Measurements from ENCODE around the gene RHBDL3. TPM values are rescaled to one million over a fixed set of nuclear protein-coding genes. Genes with fewer than 3 reads are reported as not detected.
A peak's percentile ranks its signal among the peaks of the same experiment; 100 is the strongest.

Gene RHBDL3
- total RNA-seq, 1 experiment from 2014 or later, result 13.2 TPM

DNA sequence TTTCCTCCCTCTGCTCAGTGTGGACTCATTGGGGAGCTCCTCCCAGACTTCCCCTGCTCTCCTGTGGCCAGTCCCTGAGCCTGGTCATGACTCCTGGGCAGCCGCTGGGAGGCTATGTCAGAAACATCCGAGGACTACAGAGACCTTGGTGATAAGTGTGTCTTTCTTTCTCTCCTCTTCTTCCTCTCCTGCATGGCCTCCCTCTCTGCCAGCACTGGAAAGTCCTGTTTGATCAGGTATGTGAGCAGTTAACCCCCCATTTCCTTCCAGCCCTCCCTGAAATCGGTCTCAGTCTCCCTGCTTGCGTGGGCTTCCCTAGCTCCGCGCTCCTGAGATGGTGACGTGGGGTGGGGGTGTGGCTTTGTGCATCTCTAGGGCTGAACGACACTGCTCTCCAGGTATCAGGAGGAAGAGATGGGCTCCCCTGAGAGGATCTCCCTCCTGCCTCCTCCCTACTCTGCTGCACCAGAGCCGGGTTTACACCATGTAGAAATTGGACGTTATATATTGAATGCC, 2.1 kb downstream of the RHBDL3 start:
- POLR2A ChIA-PET, result interaction anchor here (1.3 kb wide), 1 partner anchor 12 kb away, joined by 3 read pairs; no protein-coding TSS in a partner anchor
- ATAC-seq (peak; percentile 30), DNase-seq (ENCODE audit: low spot score) (peak; percentile 35)
- Mint-ChIP-seq H3K27ac (no peak overlapping the region), H3K4me3 (peak overlapping the region; percentile 66), H3K9me3 (no peaks in the 10 kb centered on the region), H3K27me3 (ENCODE audit: low read depth) (peaks cover 39% of the 10 kb centered on the region), H3K36me3 (no peaks in the 10 kb centered on the region), H3K4me1 (peaks cover 52% of the 10 kb centered on the region)
- CTCF ChIA-PET, result interaction anchor here (0.9 to 2.7 kb wide), 8 partner anchors 9 to 176 kb away, joined by 3 to 23 read pairs (median 4); partner anchors contain the start of gene PSMD11
- TF ChIP-seq, protein P1, sequence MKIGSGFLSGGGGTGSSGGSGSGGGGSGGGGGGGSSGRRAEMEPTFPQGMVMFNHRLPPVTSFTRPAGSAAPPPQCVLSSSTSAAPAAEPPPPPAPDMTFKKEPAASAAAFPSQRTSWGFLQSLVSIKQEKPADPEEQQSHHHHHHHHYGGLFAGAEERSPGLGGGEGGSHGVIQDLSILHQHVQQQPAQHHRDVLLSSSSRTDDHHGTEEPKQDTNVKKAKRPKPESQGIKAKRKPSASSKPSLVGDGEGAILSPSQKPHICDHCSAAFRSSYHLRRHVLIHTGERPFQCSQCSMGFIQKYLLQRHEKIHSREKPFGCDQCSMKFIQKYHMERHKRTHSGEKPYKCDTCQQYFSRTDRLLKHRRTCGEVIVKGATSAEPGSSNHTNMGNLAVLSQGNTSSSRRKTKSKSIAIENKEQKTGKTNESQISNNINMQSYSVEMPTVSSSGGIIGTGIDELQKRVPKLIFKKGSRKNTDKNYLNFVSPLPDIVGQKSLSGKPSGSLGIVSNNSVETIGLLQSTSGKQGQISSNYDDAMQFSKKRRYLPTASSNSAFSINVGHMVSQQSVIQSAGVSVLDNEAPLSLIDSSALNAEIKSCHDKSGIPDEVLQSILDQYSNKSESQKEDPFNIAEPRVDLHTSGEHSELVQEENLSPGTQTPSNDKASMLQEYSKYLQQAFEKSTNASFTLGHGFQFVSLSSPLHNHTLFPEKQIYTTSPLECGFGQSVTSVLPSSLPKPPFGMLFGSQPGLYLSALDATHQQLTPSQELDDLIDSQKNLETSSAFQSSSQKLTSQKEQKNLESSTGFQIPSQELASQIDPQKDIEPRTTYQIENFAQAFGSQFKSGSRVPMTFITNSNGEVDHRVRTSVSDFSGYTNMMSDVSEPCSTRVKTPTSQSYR (CRISPR knock-in tag; IDR thresholded peaks at IDR 0.05), result no peak
- TF ChIP-seq AR (CRISPR knock-in tag; IDR thresholded peaks at IDR 0.05) (no peak), ZNF219 (CRISPR knock-in tag; IDR thresholded peaks at IDR 0.05; ENCODE audit: borderline replicate concordance) (no peak), USF2 (CRISPR knock-in tag; IDR thresholded peaks at IDR 0.05) (no peak), USF1 (CRISPR knock-in tag; IDR thresholded peaks at IDR 0.05) (no peak), PRDM15 (CRISPR knock-in tag; IDR thresholded peaks at IDR 0.05) (no peak)

- DNase-seq (ENCODE audit: low spot score) (no peak), ATAC-seq (no peak)
- H3K4me3 Mint-ChIP-seq, result no peak overlapping the region
- peaks cover 51% of the 10 kb centered on the region for H3K4me1 Mint-ChIP-seq
- ChIA-PET POLR2A (interaction anchor here (0.9 kb wide), 1 partner anchor 35 kb away, joined by 3 read pairs; no protein-coding TSS in a partner anchor), CTCF (no interaction called here)
- peaks cover 32% of the 10 kb centered on the region for H3K27me3 Mint-ChIP-seq (ENCODE audit: low read depth)
- no peak overlapping the region for H3K27ac Mint-ChIP-seq
- H3K9me3 Mint-ChIP-seq, result no peaks in the 10 kb centered on the region
- no peaks in the 10 kb centered on the region for H3K36me3 Mint-ChIP-seq
- TF ChIP-seq, protein P2, sequence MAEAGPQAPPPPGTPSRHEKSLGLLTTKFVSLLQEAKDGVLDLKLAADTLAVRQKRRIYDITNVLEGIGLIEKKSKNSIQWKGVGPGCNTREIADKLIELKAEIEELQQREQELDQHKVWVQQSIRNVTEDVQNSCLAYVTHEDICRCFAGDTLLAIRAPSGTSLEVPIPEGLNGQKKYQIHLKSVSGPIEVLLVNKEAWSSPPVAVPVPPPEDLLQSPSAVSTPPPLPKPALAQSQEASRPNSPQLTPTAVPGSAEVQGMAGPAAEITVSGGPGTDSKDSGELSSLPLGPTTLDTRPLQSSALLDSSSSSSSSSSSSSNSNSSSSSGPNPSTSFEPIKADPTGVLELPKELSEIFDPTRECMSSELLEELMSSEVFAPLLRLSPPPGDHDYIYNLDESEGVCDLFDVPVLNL (CRISPR knock-in tag; IDR thresholded peaks at IDR 0.05; ENCODE audit: borderline replicate concordance, low read depth), result no peak
- TF ChIP-seq ZNF512 (CRISPR knock-in tag; IDR thresholded peaks at IDR 0.05; ENCODE audit: borderline replicate concordance) (no peak), GRHL2 (CRISPR knock-in tag; IDR thresholded peaks at IDR 0.05; ENCODE audit: insufficient replicate concordance, severe bottlenecking) (no peak), RELA (CRISPR knock-in tag; IDR thresholded peaks at IDR 0.05; ENCODE audit: borderline replicate concordance) (no peak), ZNF138 (CRISPR knock-in tag; conservative IDR thresholded peaks at IDR 0.05) (no peak), USF2 (CRISPR knock-in tag; IDR thresholded peaks at IDR 0.05) (no peak)
- TF ChIP-seq, protein P3, sequence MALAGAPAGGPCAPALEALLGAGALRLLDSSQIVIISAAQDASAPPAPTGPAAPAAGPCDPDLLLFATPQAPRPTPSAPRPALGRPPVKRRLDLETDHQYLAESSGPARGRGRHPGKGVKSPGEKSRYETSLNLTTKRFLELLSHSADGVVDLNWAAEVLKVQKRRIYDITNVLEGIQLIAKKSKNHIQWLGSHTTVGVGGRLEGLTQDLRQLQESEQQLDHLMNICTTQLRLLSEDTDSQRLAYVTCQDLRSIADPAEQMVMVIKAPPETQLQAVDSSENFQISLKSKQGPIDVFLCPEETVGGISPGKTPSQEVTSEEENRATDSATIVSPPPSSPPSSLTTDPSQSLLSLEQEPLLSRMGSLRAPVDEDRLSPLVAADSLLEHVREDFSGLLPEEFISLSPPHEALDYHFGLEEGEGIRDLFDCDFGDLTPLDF (CRISPR knock-in tag; IDR thresholded peaks at IDR 0.05), result no peak
- TF ChIP-seq, protein P4, sequence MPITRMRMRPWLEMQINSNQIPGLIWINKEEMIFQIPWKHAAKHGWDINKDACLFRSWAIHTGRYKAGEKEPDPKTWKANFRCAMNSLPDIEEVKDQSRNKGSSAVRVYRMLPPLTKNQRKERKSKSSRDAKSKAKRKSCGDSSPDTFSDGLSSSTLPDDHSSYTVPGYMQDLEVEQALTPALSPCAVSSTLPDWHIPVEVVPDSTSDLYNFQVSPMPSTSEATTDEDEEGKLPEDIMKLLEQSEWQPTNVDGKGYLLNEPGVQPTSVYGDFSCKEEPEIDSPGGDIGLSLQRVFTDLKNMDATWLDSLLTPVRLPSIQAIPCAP (CRISPR knock-in tag; IDR thresholded peaks at IDR 0.05), result no peak
- TF ChIP-seq, protein P5, sequence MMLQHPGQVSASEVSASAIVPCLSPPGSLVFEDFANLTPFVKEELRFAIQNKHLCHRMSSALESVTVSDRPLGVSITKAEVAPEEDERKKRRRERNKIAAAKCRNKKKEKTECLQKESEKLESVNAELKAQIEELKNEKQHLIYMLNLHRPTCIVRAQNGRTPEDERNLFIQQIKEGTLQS (CRISPR knock-in tag; conservative IDR thresholded peaks at IDR 0.05), result no peak
Measured at GRCh38 chr17:32268734-32269288, 3.2 kb downstream of the RHBDL3 start.
